Dendritic cell treated with granulocyte-macrophage colony-stimulating factor and Interleukin-4, amounts not matched to agents 40 ng/mL and 50 ng/mL, for 4 days (primary cell): ENCODE data around the gene ERCC4.

ENCODE experiments used
- H3K27ac Mint-ChIP-seq: one replicate; pipeline ENCODE4 v1.8.0; 2022; ENCODE audit warnings: mild to moderate bottlenecking, mixed read lengths
- H3K27me3 Mint-ChIP-seq: one replicate; pipeline ENCODE4 v1.8.0; 2022; ENCODE audit warnings: mild to moderate bottlenecking, mixed read lengths
- H3K36me3 Mint-ChIP-seq: one replicate; pipeline ENCODE4 v1.8.0; 2022; ENCODE audit warnings: low read depth, mixed read lengths
- H3K4me1 Mint-ChIP-seq: one replicate; pipeline ENCODE4 v1.8.0; 2022; ENCODE audit warnings: low read depth, mixed read lengths
- H3K4me3 Mint-ChIP-seq: one replicate; pipeline ENCODE4 v1.8.0; 2022; ENCODE audit warnings: mild to moderate bottlenecking, moderate library complexity, mixed read lengths
- H3K9me3 Mint-ChIP-seq: one replicate; pipeline ENCODE4 v1.8.0; 2022; ENCODE audit warnings: mixed read lengths
- intact Hi-C: fragments of 100-400 bp; cut with micrococcal nuclease; formaldehyde crosslinking; loops from one replicate; pipeline ENCODE4 v1.15.0; 2022

Gene ERCC4

DNA sequence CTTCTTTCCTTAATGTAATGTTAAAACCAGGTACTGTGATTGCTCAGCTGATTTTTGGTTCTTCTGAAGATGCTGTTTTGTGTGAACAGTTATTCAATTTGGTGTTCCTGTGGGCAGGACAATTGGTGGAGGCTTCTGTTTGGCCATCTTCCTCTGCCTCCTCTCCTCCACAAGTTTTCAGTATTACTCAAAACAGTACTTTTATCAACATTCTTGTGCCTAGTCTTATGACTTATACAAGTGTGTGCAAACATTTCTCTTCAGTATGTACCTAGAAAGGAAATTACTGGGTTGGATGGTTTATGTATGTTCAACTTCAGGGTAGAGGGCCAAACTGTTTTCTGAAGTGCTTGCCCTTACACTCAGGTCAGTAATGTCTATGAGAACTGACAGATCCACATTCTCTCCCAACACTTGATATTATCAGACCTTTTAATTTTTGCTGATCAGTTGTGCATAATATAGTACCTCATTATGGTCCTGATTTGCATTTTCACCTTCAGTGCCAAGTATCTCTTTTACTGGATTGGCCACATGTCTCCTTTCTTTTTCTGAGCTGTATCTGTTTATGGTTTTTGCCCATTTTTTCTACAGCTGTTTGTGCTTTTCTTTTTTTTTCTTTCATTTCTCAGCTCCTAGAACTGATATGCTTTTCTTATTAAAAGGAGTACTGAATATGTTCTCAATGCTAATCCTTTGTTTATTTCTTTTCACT, 50.9 kb downstream of the ERCC4 start:
- H3K27me3 Mint-ChIP-seq = peaks cover 44% of the 10 kb centered on the region
- H3K4me1 Mint-ChIP-seq = peaks cover 20% of the 10 kb centered on the region
- intact Hi-C loops = no loop called here
- peaks cover 8% of the 10 kb centered on the region for H3K9me3 Mint-ChIP-seq
- no peaks in the 10 kb centered on the region for H3K36me3 Mint-ChIP-seq
- H3K4me3 Mint-ChIP-seq = no peak overlapping the region
- H3K27ac Mint-ChIP-seq = no peak overlapping the region

DNA sequence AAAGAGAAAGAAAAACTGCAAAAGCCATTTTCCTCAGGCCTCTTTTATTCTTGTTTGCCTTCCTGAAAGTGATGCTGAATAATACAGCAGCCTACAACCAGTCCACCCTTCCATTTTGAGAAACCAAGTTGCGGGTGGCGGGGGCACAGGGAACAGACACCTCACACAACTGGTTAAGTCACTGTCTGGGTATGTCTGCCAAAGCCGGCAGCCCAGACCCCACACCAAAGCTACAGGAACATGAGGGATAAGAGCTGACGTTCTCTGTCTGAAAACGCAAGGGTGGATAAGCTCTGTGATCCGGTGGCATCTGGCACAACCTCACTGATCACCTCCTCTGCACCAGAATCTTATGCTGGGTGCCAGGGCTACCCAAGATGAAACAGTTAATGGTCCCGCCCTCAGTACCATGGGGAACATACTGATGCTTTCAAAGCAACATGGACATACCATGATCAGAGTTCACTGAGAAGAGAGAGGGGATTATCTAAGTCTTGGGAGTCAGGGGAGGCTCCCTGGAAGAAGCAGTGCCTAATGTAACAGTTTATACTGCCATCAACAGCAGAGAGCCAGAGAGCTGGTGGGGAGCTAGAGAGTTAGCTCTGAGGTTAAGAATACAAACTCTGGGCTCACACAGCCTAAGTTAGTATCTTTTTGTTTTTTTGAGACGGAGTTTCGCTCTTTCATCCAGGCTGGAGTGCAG, 53.5 kb downstream of the ERCC4 start:
- no peak overlapping the region for H3K27ac Mint-ChIP-seq
- intact Hi-C loops = no loop called here
- no peak overlapping the region for H3K4me3 Mint-ChIP-seq
- no peaks in the 10 kb centered on the region for H3K36me3 Mint-ChIP-seq
- H3K9me3 Mint-ChIP-seq = peaks cover 8% of the 10 kb centered on the region
- H3K4me1 Mint-ChIP-seq = peaks cover 22% of the 10 kb centered on the region
- peaks cover 25% of the 10 kb centered on the region for H3K27me3 Mint-ChIP-seq

DNA sequence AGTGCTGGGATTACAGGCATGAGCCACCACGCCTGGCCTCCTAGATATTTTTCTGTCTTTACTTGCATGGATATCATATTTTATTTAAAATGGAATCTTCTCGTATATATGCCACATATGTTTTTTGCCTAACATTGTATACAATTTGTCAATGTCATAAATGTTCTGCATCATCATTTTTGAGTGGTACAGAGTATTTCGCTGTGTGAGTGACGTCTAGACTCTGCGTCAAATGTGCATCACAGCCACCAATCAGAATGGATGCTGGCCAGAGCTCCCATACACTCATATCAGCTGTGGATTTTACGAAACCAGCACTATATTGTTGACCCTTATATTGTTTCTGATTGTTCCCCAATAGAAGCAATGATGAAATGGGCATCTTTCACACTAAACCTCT, 57.2 kb downstream of the ERCC4 start:
- peaks cover 12% of the 10 kb centered on the region for H3K9me3 Mint-ChIP-seq
- H3K27me3 Mint-ChIP-seq = peaks cover 12% of the 10 kb centered on the region
- H3K4me1 Mint-ChIP-seq = peaks cover 6% of the 10 kb centered on the region
- no peak overlapping the region for H3K4me3 Mint-ChIP-seq
- intact Hi-C loops = no loop called here
- H3K27ac Mint-ChIP-seq = no peak overlapping the region
- H3K36me3 Mint-ChIP-seq = no peaks in the 10 kb centered on the region

DNA sequence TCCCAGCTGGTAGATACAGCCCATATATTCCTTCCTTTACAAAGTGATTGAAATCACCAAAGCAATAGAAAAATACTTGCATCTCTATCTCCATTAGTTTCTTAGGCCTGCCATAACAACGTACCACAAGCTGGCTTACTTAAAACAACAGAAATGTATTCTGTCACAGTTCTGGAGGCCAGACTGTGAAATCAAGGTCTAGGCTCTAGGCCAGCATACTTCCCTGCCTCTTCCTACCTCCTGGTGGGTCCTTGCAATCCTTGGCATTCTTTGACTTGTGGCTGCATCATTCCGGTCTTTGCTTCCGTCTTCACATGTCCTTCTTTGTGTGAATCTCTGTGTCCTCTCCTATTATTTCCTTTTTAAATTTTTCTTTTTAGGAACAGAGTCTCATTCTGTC, 62.5 kb downstream of the ERCC4 start:
- Mint-ChIP-seq H3K27ac (no peak overlapping the region), H3K27me3 (peaks cover 14% of the 10 kb centered on the region), H3K4me1 (no peaks in the 10 kb centered on the region), H3K4me3 (no peak overlapping the region), H3K9me3 (peaks cover 7% of the 10 kb centered on the region), H3K36me3 (no peaks in the 10 kb centered on the region)
- intact Hi-C loops = no loop called here

DNA sequence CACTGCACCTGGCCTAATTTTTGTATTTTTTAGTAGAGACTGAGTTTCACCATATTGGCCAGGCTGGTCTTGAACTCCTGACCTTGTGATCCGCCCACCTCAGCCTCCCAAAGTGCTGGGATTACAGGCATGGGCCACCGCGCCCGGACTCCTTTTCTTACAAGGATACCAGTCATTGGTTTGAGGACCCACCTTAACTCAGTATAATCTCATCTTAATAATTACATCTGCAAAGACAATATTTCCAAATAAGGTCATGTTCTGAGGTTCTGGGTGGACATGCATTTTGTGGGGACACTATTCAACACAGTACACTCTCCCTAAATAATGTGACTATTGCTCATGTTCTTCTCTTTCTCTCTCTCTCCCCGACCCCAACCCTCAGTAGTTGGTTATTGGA, 63.7 kb downstream of the ERCC4 start:
- Mint-ChIP-seq H3K4me1 (no peaks in the 10 kb centered on the region), H3K27me3 (peaks cover 14% of the 10 kb centered on the region), H3K4me3 (no peak overlapping the region), H3K36me3 (no peaks in the 10 kb centered on the region), H3K9me3 (peaks cover 7% of the 10 kb centered on the region), H3K27ac (no peak overlapping the region)
- intact Hi-C loops = no loop called here

DNA sequence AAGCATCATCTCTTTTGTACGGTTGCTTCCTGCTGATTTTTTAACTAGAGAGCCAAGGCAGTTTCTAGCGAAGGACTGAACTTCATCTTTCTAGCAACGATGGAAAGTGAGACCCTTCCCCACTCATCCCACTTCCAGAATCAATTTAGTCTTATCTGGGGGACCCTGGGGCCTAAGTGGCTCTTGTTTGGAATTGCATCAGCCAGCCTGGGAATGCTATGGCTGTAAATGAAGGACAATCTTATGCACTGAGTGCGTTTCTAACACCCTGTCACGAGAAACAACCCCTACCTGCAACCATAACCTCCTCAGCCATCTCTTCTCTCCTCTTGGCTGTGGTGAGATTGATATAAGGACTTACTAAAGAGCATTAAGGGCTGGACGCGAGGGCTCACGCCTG, 64.8 kb downstream of the ERCC4 start:
- no peaks in the 10 kb centered on the region for H3K4me1 Mint-ChIP-seq
- H3K36me3 Mint-ChIP-seq = no peaks in the 10 kb centered on the region
- no peak overlapping the region for H3K4me3 Mint-ChIP-seq
- no peak overlapping the region for H3K27ac Mint-ChIP-seq
- peaks cover 11% of the 10 kb centered on the region for H3K27me3 Mint-ChIP-seq
- intact Hi-C loops = no loop called here
- peaks cover 7% of the 10 kb centered on the region for H3K9me3 Mint-ChIP-seq

DNA sequence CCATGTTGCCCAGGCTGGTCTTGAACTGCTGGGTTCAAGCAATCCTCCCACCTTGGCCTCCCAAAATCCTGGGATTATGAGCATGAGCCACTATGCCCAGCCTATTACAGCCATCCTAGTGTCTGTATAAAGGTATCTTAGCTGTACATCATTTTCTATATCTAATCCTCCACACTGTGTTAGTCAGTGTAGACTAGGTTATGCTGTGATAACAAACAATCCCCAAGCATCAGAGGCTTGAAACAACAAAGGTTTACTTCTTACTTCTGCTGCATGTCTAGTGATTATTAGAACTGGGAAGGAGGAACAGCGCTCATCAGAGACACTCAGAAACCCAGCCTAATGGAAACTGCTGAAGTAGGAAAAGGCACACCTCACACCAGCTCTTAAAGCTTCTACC, 68.1 kb downstream of the ERCC4 start:
- H3K4me1 Mint-ChIP-seq = no peaks in the 10 kb centered on the region
- H3K27ac Mint-ChIP-seq = no peak overlapping the region
- peaks cover 14% of the 10 kb centered on the region for H3K27me3 Mint-ChIP-seq
- no peaks in the 10 kb centered on the region for H3K9me3 Mint-ChIP-seq
- no peaks in the 10 kb centered on the region for H3K36me3 Mint-ChIP-seq
- intact Hi-C loops = no loop called here
- no peak overlapping the region for H3K4me3 Mint-ChIP-seq

DNA sequence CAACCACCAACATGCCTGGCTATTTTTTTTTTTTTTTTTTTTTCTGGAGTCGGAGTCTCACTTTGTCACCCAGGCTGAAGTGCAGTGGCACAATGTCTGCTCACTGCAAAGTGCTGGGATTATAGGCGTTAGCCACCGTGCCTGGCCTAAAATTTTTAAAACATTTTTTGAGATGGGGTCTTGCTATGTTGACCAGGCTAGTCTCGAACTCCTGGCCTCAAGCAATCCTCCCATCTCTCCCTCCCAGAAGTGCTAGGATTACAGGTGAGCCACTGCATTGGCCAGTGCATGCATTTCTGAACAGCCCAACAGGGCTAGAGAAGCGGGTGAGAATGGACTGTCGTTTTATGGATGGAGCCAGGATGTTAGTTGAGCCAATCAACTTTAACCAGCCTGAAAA, 72.4 kb downstream of the ERCC4 start:
- H3K4me3 Mint-ChIP-seq = no peak overlapping the region
- intact Hi-C loops = no loop called here
- no peak overlapping the region for H3K27ac Mint-ChIP-seq

DNA sequence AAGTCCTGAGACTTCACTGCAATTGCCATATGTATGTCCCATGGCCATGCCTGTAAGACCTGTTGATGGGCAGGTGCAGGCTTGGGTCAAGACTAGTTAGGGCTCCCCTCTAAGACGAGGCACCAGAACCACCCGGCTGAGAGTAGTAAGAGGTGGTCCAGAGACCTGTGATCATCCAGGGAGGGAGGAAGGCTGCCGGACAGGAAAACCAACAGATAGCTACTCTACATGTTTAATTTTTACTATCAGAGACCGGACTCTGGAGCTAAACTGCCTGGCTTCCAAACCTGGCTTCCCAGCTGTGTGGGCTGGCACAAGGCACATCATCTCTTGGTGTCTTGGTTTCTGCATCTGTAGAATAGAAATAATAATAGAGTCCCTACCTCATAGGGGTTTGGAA, 73.0 kb downstream of the ERCC4 start:
- H3K27ac Mint-ChIP-seq = no peak overlapping the region
- H3K36me3 Mint-ChIP-seq = no peaks in the 10 kb centered on the region
- H3K27me3 Mint-ChIP-seq = peaks cover 8% of the 10 kb centered on the region

More for the DNA sequence above, 72.4 kb downstream of the ERCC4 start:
- peaks cover 17% of the 10 kb centered on the region for H3K9me3 Mint-ChIP-seq
- peaks cover 8% of the 10 kb centered on the region for H3K27me3 Mint-ChIP-seq
- peaks cover 18% of the 10 kb centered on the region for H3K4me1 Mint-ChIP-seq
- no peaks in the 10 kb centered on the region for H3K36me3 Mint-ChIP-seq

DNA sequence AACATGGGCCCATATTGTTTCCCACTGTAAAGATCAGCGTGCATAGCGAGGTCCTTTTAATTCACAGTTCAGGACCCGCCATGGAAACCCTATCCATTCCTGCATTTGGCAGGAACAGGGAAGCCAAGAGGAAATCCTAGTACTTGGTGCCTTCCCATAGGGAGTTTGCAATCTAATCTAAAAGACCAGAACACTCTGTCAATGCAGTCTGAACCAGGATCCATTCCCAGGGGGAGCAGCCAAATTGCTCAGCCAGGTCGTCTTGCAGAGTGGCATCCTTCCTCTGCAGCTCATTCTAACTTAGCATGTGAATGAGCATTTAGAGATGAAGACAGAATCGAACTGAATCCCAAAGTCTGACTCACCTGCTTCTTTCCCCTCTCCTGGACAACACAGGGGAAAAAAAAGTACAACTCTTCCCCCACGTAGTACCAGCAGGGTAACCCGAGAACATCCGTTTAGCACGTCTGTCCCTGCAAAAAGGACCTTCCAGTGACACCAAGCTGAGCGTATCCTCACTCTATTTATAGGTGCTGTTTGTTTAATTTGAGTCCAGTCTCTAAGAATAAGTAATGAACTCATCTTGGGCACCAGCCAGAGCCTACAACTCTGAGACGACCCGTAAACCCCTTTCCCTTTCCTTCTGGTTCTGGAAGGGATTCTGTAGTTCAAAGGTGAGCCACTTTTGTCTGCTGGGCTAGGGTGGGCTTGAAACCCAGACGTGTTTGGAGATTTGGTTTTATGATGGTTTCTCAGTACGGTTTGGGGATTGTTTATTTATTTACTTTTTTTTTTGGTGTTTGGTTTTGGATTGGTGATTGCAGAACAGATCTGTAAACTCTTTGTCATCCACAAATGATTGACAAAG, 74.5 kb downstream of the ERCC4 start:
- Mint-ChIP-seq H3K27me3 (peaks cover 8% of the 10 kb centered on the region), H3K4me1 (peaks cover 37% of the 10 kb centered on the region), H3K9me3 (peaks cover 17% of the 10 kb centered on the region), H3K27ac (no peak overlapping the region), H3K4me3 (no peak overlapping the region), H3K36me3 (no peaks in the 10 kb centered on the region)
- intact Hi-C loops = no loop called here

More for the DNA sequence above, 73.0 kb downstream of the ERCC4 start:
- Mint-ChIP-seq H3K9me3 (peaks cover 17% of the 10 kb centered on the region), H3K4me3 (no peak overlapping the region), H3K4me1 (peaks cover 24% of the 10 kb centered on the region)
- intact Hi-C loops = no loop called here

DNA sequence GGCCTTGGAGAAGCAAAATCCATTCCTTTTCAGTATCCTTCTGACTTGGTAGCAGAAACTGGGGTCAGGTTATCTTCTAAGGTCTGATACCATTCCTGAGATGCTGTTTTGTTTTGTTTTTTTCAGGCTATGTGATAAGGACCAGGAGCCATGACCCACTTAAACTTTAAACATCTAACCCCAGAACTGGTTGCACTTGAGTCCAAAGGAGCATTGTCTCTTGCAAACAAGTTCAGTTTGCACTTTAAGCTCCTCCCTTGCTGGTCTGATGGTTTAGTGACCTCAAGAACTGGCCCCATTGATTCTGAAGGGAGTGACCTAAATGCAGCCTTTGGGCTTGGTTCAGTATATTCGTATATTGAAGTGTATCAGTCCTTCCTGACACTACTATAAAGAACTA, 75.2 kb downstream of the ERCC4 start:
- Mint-ChIP-seq H3K27me3 (peaks cover 8% of the 10 kb centered on the region), H3K36me3 (no peaks in the 10 kb centered on the region), H3K27ac (no peak overlapping the region), H3K4me3 (no peak overlapping the region), H3K9me3 (peaks cover 17% of the 10 kb centered on the region), H3K4me1 (peaks cover 44% of the 10 kb centered on the region)
- intact Hi-C loops = no loop called here

DNA sequence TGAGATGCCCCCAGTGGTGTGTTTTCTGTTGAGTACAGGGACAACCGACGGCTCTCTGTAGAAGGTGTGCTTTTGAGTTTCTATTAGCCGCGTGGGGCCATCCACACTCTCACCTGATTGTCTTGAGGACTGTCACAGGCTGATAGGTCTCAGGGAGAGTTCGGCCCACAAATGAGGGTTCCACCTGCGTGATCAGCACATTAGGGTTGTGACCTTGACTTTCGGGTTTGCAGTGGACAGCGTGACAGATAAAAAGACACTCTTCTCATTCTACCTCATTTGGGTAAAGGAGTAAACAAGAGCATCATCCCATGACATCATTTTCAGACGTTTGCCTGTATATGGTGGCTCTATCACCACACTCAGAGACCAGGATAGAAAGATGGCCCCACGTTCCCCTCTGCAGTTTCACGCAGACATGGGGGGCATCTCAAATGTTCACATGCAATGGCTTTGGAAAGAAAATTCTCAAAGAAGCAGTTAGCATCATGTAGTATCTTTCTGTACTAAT, 76.9 kb downstream of the ERCC4 start:
- Mint-ChIP-seq H3K36me3 (no peaks in the 10 kb centered on the region), H3K4me1 (peaks cover 60% of the 10 kb centered on the region), H3K27me3 (peaks cover 11% of the 10 kb centered on the region), H3K27ac (no peak overlapping the region), H3K4me3 (no peak overlapping the region), H3K9me3 (peaks cover 17% of the 10 kb centered on the region)
- intact Hi-C loops = no loop called here

DNA sequence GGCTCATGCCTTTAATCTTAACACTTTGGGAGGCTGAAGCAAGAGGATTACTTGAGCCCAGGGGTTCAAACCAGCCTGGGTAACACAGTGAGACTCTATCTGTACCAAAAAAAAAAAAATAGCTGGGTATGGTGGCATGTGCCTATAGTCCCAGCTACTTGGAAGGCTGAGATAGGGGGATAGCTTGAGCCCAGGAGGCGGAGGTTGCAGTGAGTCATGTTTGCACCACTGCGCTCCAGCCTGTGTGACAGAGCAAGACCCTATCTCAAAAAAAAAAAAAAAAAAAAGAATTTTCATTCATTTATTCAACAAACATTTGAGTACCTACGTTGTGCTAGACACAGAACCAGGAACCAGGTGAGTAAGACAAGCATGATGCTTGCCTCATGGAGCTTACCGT, 77.6 kb downstream of the ERCC4 start:
- intact Hi-C loops = no loop called here

DNA sequence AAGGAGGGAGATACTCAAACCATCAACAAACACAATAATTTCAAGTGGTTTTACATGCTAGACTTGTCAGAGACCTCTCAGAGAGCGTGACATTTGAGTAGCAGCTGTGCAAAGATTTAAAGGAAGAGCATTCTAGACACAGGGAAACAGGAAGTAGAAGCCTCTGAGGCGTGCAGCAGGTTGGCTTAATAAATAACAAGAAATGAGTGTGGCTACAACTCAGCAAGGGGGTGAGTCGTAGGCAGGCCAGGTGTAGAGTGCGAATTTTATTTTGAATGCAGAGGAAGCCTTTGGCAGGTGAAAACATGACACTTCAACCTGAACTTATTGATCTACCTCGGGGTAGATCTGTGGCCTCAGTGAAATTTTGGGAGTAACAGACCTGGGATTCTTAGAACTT, 78.0 kb downstream of the ERCC4 start:
- peaks cover 71% of the 10 kb centered on the region for H3K4me1 Mint-ChIP-seq
- peaks cover 17% of the 10 kb centered on the region for H3K9me3 Mint-ChIP-seq
- intact Hi-C loops = no loop called here
- peaks cover 8% of the 10 kb centered on the region for H3K27me3 Mint-ChIP-seq
- peak overlapping the region; percentile 26 for H3K27ac Mint-ChIP-seq
- no peaks in the 10 kb centered on the region for H3K36me3 Mint-ChIP-seq
- H3K4me3 Mint-ChIP-seq = peak overlapping the region; percentile 14

More for the DNA sequence above, 77.6 kb downstream of the ERCC4 start:
- Mint-ChIP-seq H3K27ac (peak overlapping the region; percentile 26), H3K9me3 (peaks cover 17% of the 10 kb centered on the region), H3K4me1 (peaks cover 67% of the 10 kb centered on the region), H3K36me3 (no peaks in the 10 kb centered on the region), H3K27me3 (peaks cover 8% of the 10 kb centered on the region), H3K4me3 (no peak overlapping the region)
